Mononuclear cell (primary cell): ENCODE data around the gene METAP1D. TPM values are rescaled to one million over a fixed set of nuclear protein-coding genes. Genes with fewer than 3 reads are reported as not detected.

Experiments
- H3K27me3 ChIP-seq: 2 replicates; pipeline ENCODE4 v1.6.0; 2011; ENCODE audit warnings: low read length, control low read depth; ENCODE audit not compliant: insufficient read depth
- H3K4me1 ChIP-seq: 2 replicates; pipeline ENCODE4 v1.5.1; 2011; ENCODE audit warnings: mild to moderate bottlenecking, low read length, control low read depth; ENCODE audit not compliant: insufficient read depth
- H3K4me3 ChIP-seq: 2 replicates; pipeline ENCODE4 v1.5.1; 2011; ENCODE audit warnings: mild to moderate bottlenecking, low read length, moderate library complexity
- H3K9me3 ChIP-seq: 2 replicates; pipeline ENCODE4 v1.5.1; 2011; ENCODE audit warnings: low read depth, mild to moderate bottlenecking, control low read depth, low read length
- total RNA-seq: library from RNA; depleted of rRNA; stranded (reverse); fragments of >200 nt; gene quantifications from one replicate; pipeline ENCODE4 v1.2.3, GENCODE V29; 2012

METAP1D gene
- total RNA-seq, 1 donor = 4.1 TPM

DNA sequence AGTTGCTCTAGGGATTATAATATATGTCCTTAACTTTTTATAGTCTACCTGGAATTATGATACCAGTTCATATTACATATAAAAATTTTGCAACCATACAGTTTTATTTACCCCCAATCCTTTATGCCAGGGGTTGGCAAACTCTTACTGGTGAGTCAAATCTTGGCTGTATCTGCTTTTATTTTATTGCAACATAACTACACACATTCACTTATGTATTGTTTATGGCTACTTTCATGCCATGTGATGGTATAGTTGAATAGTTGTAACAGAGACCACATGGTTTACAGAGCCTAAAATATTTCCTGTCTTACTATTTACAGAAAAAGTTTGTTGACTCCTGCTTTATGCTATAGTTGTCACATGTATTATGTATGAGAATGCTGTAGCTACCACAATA lies 128.7 kb downstream of the METAP1D start:
- Histone ChIP-seq H3K4me1 (no peaks in the 10 kb centered on the region), H3K9me3 (no peaks in the 10 kb centered on the region), H3K27me3 (no peaks in the 10 kb centered on the region), H3K4me3 (no peak overlapping the region)

DNA sequence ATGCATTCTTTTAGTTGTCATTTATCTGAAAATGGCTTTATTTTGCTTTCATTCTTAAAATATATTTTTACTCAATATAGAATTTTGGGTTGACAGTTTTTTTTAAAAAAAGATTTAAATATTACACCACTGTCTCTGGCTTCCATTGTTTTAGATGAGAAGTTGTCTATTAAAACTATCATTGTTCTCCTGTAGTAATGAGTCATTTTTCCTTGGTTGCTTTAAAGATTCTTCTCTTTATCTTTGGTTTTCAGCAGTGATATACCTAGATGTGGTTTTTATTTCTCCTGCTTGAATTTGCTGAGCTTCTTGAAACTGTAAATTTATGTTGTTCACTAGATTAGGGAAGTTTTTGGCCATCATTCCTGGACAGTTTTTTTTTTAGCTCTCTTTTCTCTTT lies 129.7 kb downstream of the METAP1D start:
- Histone ChIP-seq H3K27me3 (no peaks in the 10 kb centered on the region), H3K9me3 (no peaks in the 10 kb centered on the region), H3K4me1 (no peaks in the 10 kb centered on the region), H3K4me3 (no peak overlapping the region)

Other genes with a start within 250 kb of the METAP1D start
- 14.8 TPM for gene SLC25A12, start 105.7 kb upstream of the METAP1D start, total RNA-seq
- 39.0 TPM for gene HAT1, start 77.5 kb upstream of the METAP1D start, total RNA-seq
- not detected for gene DLX1, start 85.6 kb downstream of the METAP1D start, total RNA-seq
- gene DLX2, start 102.9 kb downstream of the METAP1D start, total RNA-seq = not detected